Spleen (tissue), 11 donors: ENCODE data around the gene PLXNC1. TPM values are rescaled to one million over a fixed set of nuclear protein-coding genes. Genes with fewer than 3 reads are reported as not detected.

Experiments
- DNase-seq: peaks from one replicate; pipeline ENCODE4 v3.0.0-alpha.2; 2020
- H3K27ac ChIP-seq, 8 donors: fragments of 200-600 bp; sonication (generic) in 7 of 8; 1 replicate in 4 of 8; 2 replicates in 4 of 8; pipeline versions ENCODE4 v1.5.0 to v1.8.0; 2016 to 2021; ENCODE audit warnings: inconsistent platforms in 4 of 8, mild to moderate bottlenecking in 4 of 8, moderate library complexity in 1 of 8
- H3K27me3 ChIP-seq, 7 donors: fragments of 200-600 bp; sonication (generic) in 6 of 7; replicated peaks in 1 of 7; 1 replicate in 4 of 7; 2 replicates in 3 of 7; pipeline versions ENCODE4 v1.5.0 to v1.8.0; 2016 to 2021; ENCODE audit warnings: inconsistent platforms in 3 of 7, mild to moderate bottlenecking in 1 of 7
- H3K36me3 ChIP-seq, 6 donors: fragments of 200-600 bp; sonication (generic) in 5 of 6; 1 replicate in 4 of 6; 2 replicates in 2 of 6; pipeline versions ENCODE4 v1.5.0 to v1.8.0; 2016 to 2021; ENCODE audit warnings: inconsistent platforms in 2 of 6
- H3K4me1 ChIP-seq, 6 donors: fragments of 200-600 bp; sonication (generic) in 5 of 6; 1 replicate in 3 of 6; 2 replicates in 3 of 6; pipeline versions ENCODE4 v1.5.0 to v1.8.0; 2016 to 2021; ENCODE audit warnings: inconsistent platforms in 3 of 6
- H3K4me3 ChIP-seq, 8 donors: fragments of 200-600 bp; sonication (generic) in 7 of 8; 1 replicate in 4 of 8; 2 replicates in 4 of 8; pipeline versions ENCODE4 v1.5.0 to v1.8.0; 2016 to 2021; ENCODE audit warnings: inconsistent platforms in 4 of 8, mild to moderate bottlenecking in 4 of 8, moderate library complexity in 2 of 8
- H3K9me3 ChIP-seq, 8 donors: fragments of 200-600 bp; sonication (generic) in 7 of 8; 1 replicate in 4 of 8; 2 replicates in 4 of 8; pipeline versions ENCODE4 v1.5.0 to v1.8.0; 2016 to 2021; ENCODE audit warnings: inconsistent platforms in 4 of 8
- POLR2A ChIP-seq, 3 donors: fragments of 450-650 bp; IDR thresholded peaks; one replicate each; pipeline ENCODE4 v1.5.1; 2017; ENCODE audit warnings: antibody characterized with exemption in 3 of 3, mild to moderate bottlenecking in 1 of 3
- POLR2AphosphoS5 ChIP-seq, 3 donors: sonication (generic); formaldehyde crosslinking; IDR thresholded peaks; one replicate each; pipeline ENCODE4 v1.5.1; 2017; ENCODE audit warnings: antibody characterized with exemption in 3 of 3
- WGBS, 5 donors: extraction: QIAGEN DNeasy Blood & Tissue Kit in 3 of 5; methylation state at CpG; one replicate each; pipeline versions ENCODE4 v1.1.5 to v1.1.7; 2013 to 2018; 5-methylcytosine and 5-hydroxymethylcytosine counted together
- intact Hi-C: fragments of 100-400 bp; cut with DNase I; formaldehyde crosslinking; loops from one replicate; pipeline ENCODE4 v1.15.0; 2023; ENCODE audit warnings: low total_unique reads
- polyA plus RNA-seq, 3 donors: library from polyadenylated mRNA; stranded (reverse); fragments of 200-250 nt; gene quantifications; one replicate each; pipeline ENCODE4 v1.2.1, GENCODE V29; 2013
- total RNA-seq, 7 donors: library from RNA; depleted of rRNA in 3 of 7; stranded (reverse); fragments of >200 nt in 3 of 7; fragmentation: NEBNext Ultra II Directional in 4 of 7; extraction: Animal tissue kit (Norgen Biotek cat#: 25700) in 4 of 7; gene quantifications; one replicate each; pipeline versions ENCODE4 v1.1.0 to v1.2.1, GENCODE V29; 2016 to 2021
- TF ChIP-seq, protein P1 (sequence below), 11 experiments: fragments of 200-600 bp in 7 of 11; fragments of 450-650 bp in 4 of 11; sonication (generic) in 4 of 11; IDR thresholded peaks in 8 of 11; conservative IDR thresholded peaks in 3 of 11; 1 replicate in 7 of 11; 2 replicates in 4 of 11; pipeline versions ENCODE4 v1.4.0 to v1.8.0; 2016 to 2021; ENCODE audit warnings: antibody characterized with exemption in 11 of 11, inconsistent platforms in 4 of 11, mild to moderate bottlenecking in 1 of 11
- donor health status: healthy with polysubstance abuse.
- donor health status: DM: no; HTN: no; CAD: no; lungs with moderate emphysema.
- donor health status: DM: no; HTN: no; CAD: no.
- donor health status: Bipolar disorder and iron deficiency.
- donor health status: healthy.
- donor health status: DM: no; HTN: no; CAD: no.
- donor health status: DM: yes; HTN: yes; CAD: no.

The PLXNC1 gene
- total and polyA plus RNA-seq, 10 donors: 6.8 to 138 (median 69.7) TPM

DNA sequence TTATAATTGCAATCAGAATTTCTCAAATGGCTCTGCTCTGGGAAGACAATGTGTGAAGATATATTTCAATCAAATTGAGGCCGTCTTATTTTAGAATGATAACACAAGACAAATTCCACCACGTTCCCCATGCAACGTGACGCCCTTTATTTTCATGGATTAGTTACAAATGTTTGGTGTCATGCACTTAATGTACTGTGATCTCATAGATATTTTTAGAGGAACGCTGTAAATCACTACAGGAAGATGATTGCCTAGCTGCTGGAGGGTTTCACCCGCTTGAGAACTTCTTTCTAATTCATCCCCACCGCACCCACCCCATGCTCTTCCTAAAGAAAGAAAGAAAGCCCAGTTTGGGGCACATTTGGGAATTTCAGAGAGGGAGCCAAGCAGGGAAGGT lies 117.2 kb downstream of the PLXNC1 start:
- intact Hi-C loops: no loop called here

DNA sequence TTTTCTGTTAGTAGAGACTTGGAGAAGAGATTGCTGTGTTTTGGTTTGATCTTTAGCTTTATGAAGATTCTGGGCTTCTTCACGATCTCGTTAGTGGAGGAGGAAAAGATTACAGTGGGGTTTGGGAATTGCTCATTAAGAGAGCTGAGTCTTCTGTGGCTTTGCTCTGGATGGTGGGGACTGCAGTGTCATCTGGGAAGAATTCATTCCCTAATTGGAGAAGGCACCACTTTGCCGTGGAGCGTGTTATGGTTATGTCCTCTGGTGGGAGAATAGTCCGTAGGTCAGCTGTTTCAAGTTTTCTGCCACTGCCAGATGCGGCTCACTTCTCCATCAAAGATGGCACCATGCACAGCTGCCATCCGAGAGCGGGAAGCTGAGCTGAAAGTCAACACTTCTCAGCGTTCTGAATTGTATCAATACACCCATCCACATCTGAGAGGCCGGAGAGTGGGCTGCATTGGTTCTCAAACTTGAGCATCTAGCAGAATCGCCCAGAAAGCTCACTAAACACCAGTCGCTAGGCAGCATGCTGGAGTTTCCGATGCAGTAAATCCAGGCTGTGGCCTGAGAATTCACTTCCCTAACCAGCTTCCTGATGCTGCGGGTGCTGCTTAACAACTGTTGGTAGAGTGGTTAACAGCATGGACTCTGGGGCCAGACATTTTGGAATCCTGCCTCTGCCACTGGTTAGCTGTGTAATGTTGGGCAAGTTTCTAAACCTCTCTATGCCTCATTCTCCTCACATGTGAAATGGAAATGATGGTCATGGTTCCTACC lies 117.8 kb downstream of the PLXNC1 start:
- DNase-seq: no peak
- Histone ChIP-seq H3K27ac (peak overlapping the region in 6 of 8 donors; percentile 25 to 65 (median 58)), H3K27me3 (no peaks in the 10 kb centered on the region), H3K4me3 (no peak overlapping the region), H3K9me3 (no peaks in the 10 kb centered on the region), H3K4me1 (peaks cover 18 to 98% (median 69%) of the 10 kb centered on the region in 6 donors), H3K36me3 (peaks cover 0 to 71% (median 9%) of the 10 kb centered on the region in 6 donors)
- 74 to 85% (median 82%) methylated on average over 14 of the region's 14 CpGs for WGBS, 5 donors
- TF ChIP-seq, protein P1, sequence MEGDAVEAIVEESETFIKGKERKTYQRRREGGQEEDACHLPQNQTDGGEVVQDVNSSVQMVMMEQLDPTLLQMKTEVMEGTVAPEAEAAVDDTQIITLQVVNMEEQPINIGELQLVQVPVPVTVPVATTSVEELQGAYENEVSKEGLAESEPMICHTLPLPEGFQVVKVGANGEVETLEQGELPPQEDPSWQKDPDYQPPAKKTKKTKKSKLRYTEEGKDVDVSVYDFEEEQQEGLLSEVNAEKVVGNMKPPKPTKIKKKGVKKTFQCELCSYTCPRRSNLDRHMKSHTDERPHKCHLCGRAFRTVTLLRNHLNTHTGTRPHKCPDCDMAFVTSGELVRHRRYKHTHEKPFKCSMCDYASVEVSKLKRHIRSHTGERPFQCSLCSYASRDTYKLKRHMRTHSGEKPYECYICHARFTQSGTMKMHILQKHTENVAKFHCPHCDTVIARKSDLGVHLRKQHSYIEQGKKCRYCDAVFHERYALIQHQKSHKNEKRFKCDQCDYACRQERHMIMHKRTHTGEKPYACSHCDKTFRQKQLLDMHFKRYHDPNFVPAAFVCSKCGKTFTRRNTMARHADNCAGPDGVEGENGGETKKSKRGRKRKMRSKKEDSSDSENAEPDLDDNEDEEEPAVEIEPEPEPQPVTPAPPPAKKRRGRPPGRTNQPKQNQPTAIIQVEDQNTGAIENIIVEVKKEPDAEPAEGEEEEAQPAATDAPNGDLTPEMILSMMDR (IDR thresholded peaks at IDR 0.05 in 8 of 11, conservative IDR thresholded peaks at IDR 0.05 in 3 of 11): no peak
- TF ChIP-seq POLR2A (IDR thresholded peaks at IDR 0.05): no peak
- TF ChIP-seq POLR2AphosphoS5 (IDR thresholded peaks at IDR 0.05): no peak
- intact Hi-C loops: no loop called here

More for the DNA sequence above, 117.2 kb downstream of the PLXNC1 start:
- DNase-seq: no peak
- peak overlapping the region in 1 of 8 donors; percentile 65 for H3K27ac ChIP-seq
- WGBS, 5 donors: 77 to 84% (median 81%) methylated on average over 7 of the region's 7 CpGs
- H3K9me3 ChIP-seq: no peaks in the 10 kb centered on the region
- no peak overlapping the region for H3K4me3 ChIP-seq
- H3K27me3 ChIP-seq: no peaks in the 10 kb centered on the region
- peaks cover 18 to 97% (median 66%) of the 10 kb centered on the region in 6 donors for H3K4me1 ChIP-seq
- TF ChIP-seq POLR2AphosphoS5 (IDR thresholded peaks at IDR 0.05): no peak
- TF ChIP-seq, protein P1 (IDR thresholded peaks at IDR 0.05 in 8 of 11, conservative IDR thresholded peaks at IDR 0.05 in 3 of 11): no peak
- no peak for TF ChIP-seq POLR2A (IDR thresholded peaks at IDR 0.05)
- H3K36me3 ChIP-seq: peaks cover 0 to 76% (median 13%) of the 10 kb centered on the region in 6 donors

DNA sequence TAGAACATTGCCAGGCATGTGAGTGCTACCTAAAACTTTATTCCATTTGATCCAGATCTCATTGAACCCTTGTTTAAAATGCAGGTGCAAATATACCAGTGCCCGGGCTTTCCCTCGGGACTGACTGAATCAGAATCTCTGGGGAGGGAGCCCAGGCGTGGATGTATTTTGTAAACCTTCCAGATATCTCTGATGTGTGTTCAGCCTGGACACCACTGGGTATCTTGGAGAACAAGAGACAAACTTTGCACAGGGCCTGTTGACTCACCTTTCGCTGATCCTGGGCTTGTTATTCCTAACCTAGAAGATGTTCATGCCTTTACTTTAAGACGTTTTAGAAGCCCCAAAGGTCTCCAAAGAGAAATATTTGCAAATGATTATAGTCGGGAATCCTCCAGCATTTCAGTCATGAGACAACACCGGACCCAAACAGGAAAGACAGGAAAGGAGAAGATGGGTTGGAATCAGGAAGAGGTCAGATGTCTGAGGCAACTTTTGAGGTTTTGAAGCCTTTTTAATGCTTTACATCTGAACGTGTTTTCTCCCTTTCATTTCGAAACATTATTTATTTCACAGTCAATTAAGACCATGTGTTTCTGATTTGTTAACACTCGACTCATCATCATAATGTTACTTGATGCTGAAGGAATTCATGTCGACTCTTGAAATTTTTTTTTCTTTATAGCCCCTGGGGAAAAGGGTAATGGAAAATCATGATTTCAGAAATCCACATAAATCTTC lies 118.6 kb downstream of the PLXNC1 start:
- 44 to 57% (median 51%) methylated on average over 11 of the region's 11 CpGs for WGBS, 5 donors
- intact Hi-C loops: no loop called here

More for the DNA sequence above, 118.6 kb downstream of the PLXNC1 start:
- no peak for TF ChIP-seq POLR2A (IDR thresholded peaks at IDR 0.05)
- TF ChIP-seq, protein P1 (IDR thresholded peaks at IDR 0.05 in 8 of 11, conservative IDR thresholded peaks at IDR 0.05 in 3 of 11): no peak
- TF ChIP-seq POLR2AphosphoS5 (IDR thresholded peaks at IDR 0.05): no peak
- Histone ChIP-seq H3K4me3 (no peak overlapping the region), H3K4me1 (peaks cover 13 to 95% (median 65%) of the 10 kb centered on the region in 6 donors), H3K27ac (peak overlapping the region in 7 of 8 donors; percentile 27 to 65 (median 61)), H3K9me3 (no peaks in the 10 kb centered on the region), H3K27me3 (no peaks in the 10 kb centered on the region), H3K36me3 (peaks cover 0 to 71% (median 7%) of the 10 kb centered on the region in 6 donors)
- DNase-seq: no peak
